ENCODE measurements around the gene LYPD6B. TPM values are rescaled to one million over a fixed set of nuclear protein-coding genes. Genes with fewer than 3 reads are reported as not detected.

LYPD6B gene
- total and polyA plus RNA-seq, 9 donors = 0.17 to 17.0 (median 1.2) TPM; not detected in 2

DNA sequence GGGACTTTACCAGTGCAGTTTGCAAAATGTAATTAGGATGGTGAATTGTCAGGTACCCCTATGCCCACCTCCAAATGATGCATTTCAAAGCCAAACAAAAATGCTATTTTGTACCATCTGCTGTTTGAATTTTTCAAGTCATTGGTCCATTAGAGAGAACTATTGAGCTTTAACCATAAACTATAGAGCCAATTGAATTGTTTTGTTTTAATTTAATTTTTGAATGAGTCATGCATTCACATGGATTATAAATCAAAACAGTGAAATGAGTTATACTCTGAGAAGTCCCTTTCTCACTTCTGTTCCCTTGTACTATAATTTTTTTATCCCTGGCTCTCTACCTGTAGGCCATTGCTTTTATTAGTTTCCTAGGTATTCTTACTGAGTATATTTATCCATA lies 151.3 kb downstream of the LYPD6B start:
- intact Hi-C loops (cut with DNase I) = no loop called here
- Histone ChIP-seq H3K4me3 (no peak overlapping the region), H3K9me3 (no peaks in the 10 kb centered on the region), H3K4me1 (ENCODE audit: insufficient read depth) (no peaks in the 10 kb centered on the region), H3K27me3 (no peaks in the 10 kb centered on the region), H3K27ac (no peak overlapping the region), H3K36me3 (no peaks in the 10 kb centered on the region)
- TF ChIP-seq, protein P1, sequence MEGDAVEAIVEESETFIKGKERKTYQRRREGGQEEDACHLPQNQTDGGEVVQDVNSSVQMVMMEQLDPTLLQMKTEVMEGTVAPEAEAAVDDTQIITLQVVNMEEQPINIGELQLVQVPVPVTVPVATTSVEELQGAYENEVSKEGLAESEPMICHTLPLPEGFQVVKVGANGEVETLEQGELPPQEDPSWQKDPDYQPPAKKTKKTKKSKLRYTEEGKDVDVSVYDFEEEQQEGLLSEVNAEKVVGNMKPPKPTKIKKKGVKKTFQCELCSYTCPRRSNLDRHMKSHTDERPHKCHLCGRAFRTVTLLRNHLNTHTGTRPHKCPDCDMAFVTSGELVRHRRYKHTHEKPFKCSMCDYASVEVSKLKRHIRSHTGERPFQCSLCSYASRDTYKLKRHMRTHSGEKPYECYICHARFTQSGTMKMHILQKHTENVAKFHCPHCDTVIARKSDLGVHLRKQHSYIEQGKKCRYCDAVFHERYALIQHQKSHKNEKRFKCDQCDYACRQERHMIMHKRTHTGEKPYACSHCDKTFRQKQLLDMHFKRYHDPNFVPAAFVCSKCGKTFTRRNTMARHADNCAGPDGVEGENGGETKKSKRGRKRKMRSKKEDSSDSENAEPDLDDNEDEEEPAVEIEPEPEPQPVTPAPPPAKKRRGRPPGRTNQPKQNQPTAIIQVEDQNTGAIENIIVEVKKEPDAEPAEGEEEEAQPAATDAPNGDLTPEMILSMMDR (IDR thresholded peaks at IDR 0.05) = no peak
- no peak for TF ChIP-seq EP300 (IDR thresholded peaks at IDR 0.05)
- no peak for DNase-seq

DNA sequence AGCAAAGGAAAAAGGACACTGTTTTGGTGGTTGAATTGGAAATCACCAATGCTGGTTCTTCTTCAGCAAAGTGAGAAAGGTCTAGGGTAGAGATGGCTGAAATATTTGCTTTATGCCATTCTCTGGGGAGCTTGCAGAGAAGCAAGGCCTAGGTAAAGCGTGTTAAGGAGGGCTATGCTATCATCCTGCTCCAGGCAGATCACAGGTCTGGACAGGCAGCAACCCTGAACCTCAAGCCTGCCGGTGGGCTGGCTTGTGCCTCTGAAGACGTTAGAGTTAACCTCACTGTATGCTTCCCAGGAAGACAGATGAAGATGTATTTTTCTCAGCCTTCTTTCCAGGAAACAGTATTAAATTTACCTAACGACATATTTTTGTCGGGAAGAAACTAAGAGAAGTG lies 153.4 kb downstream of the LYPD6B start:
- no peak overlapping the region for H3K27ac ChIP-seq
- no peaks in the 10 kb centered on the region for H3K36me3 ChIP-seq
- intact Hi-C loops (cut with DNase I) = no loop called here
- no peaks in the 10 kb centered on the region for H3K27me3 ChIP-seq
- H3K9me3 ChIP-seq = no peaks in the 10 kb centered on the region
- no peaks in the 10 kb centered on the region for H3K4me1 ChIP-seq (ENCODE audit: insufficient read depth)
- 72 to 84% (median 82%) methylated on average over 5 of the region's 5 CpGs for WGBS, 3 donors
- no peak for DNase-seq
- no peak overlapping the region for H3K4me3 ChIP-seq
- no peak for TF ChIP-seq EP300 (IDR thresholded peaks at IDR 0.05)
- no peak for TF ChIP-seq POLR2A (IDR thresholded peaks at IDR 0.05)
- TF ChIP-seq, protein P1 (IDR thresholded peaks at IDR 0.05) = no peak

DNA sequence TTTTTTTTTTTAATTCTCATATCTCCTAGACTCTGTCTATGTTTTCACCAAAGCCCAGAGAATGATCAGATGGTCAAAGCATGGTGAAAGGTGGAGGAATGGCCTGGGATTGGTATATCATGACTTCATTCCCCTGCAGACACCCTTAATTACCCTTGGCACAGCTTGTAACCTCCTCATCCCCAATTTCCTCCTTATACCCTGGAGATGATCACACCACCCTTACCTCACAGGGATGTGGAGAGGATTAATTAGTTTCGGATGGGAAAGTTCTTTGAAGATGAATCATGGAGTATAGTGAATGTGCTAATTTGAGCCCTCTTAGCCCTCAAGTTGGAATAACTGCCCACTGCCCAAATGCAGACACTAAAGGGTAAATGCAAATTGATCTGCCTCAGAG lies 153.9 kb downstream of the LYPD6B start:
- no peaks in the 10 kb centered on the region for H3K27me3 ChIP-seq
- intact Hi-C loops (cut with DNase I) = no loop called here
- TF ChIP-seq EP300 (IDR thresholded peaks at IDR 0.05) (no peak), POLR2A (IDR thresholded peaks at IDR 0.05) (no peak)
- TF ChIP-seq, protein P1 (IDR thresholded peaks at IDR 0.05) = no peak
- H3K27ac ChIP-seq = no peak overlapping the region
- no peak for DNase-seq
- no peak overlapping the region for H3K4me3 ChIP-seq
- 86 to 97% (median 94%) methylated on average over 1 of the region's 1 CpG for WGBS, 3 donors
- H3K4me1 ChIP-seq (ENCODE audit: insufficient read depth) = no peaks in the 10 kb centered on the region
- H3K36me3 ChIP-seq = no peaks in the 10 kb centered on the region
- H3K9me3 ChIP-seq = no peaks in the 10 kb centered on the region

DNA sequence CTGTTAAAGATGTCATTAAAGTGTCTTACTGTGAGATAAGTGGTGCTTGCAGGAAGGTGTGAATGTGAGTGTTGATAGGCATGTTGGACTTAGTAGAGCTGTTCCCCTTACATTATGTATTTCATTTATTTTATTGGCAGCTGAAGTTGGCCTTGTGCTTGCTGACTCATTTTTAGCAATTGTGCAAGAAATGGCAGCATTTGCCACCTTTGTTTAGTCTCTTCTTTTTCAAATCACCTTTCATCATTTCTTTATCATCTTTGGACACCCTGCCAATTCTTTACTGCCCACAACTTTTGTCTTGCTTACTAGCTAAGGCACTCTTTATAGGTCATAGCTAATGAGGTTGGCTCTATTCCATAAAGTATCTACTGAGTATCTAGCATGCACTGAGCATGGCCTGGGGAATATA lies 161.6 kb downstream of the LYPD6B start:
- Histone ChIP-seq H3K27me3 (no peaks in the 10 kb centered on the region), H3K9me3 (no peaks in the 10 kb centered on the region), H3K27ac (no peak overlapping the region), H3K36me3 (no peaks in the 10 kb centered on the region), H3K4me1 (ENCODE audit: insufficient read depth) (no peaks in the 10 kb centered on the region), H3K4me3 (no peak overlapping the region)
- TF ChIP-seq, protein P1 (IDR thresholded peaks at IDR 0.05) = no peak
- TF ChIP-seq POLR2A (IDR thresholded peaks at IDR 0.05) = no peak
- TF ChIP-seq EP300 (IDR thresholded peaks at IDR 0.05) = no peak
- DNase-seq = no peak
- intact Hi-C loops (cut with DNase I) = no loop called here

DNA sequence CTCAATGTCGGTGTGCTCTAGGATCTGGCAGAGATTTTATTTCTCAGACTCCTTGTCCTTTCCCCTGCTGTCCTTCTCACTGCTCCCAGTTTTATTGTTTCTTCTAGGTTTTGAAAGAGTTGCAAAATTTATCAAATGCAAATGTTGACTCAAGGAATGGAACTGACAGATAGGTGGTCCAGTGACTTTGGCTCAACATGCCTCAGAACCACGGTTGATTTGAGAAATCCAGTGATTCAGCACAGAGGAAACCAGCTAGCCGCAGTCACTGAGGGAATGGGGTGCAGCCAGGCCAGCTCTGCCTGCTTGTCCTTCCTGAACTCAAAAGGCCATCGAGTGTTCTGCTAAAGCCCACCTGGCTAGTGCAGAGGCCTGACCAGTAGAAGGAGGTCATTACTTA lies 166.2 kb downstream of the LYPD6B start:
- Histone ChIP-seq H3K27me3 (no peaks in the 10 kb centered on the region), H3K27ac (no peak overlapping the region), H3K9me3 (no peaks in the 10 kb centered on the region), H3K36me3 (no peaks in the 10 kb centered on the region), H3K4me3 (no peak overlapping the region), H3K4me1 (ENCODE audit: insufficient read depth) (no peaks in the 10 kb centered on the region)
- TF ChIP-seq EP300 (IDR thresholded peaks at IDR 0.05) = no peak
- TF ChIP-seq, protein P1 (IDR thresholded peaks at IDR 0.05) = no peak
- TF ChIP-seq POLR2A (IDR thresholded peaks at IDR 0.05) = no peak
- intact Hi-C loops (cut with DNase I) = no loop called here
- DNase-seq = no peak
- 72 to 76% (median 73%) methylated on average over 4 of the region's 4 CpGs for WGBS, 3 donors

Data from ovary (tissue), 9 donors.